D721Med (cell line): ENCODE data around the gene ARRB1.

ENCODE experiments used
- DNase-seq: peaks from one replicate; pipeline ENCODE4 v3.0.0; 2011; ENCODE audit warnings: low spot score; ENCODE audit not compliant: insufficient read length
- FAIRE-seq: peaks from 2 replicates; lab custom pipeline; 2011; peaks lifted over from hg19 to GRCh38; lab: Jason Lieb, UNC
- TF ChIP-seq, protein P1 (sequence below): IDR thresholded peaks from 2 replicates; pipeline ENCODE4 v1.5.1; 2012; ENCODE audit warnings: mild to moderate bottlenecking, control low read depth; ENCODE audit not compliant: insufficient read depth; ENCODE audit errors: missing control alignments

The ARRB1 gene

DNA sequence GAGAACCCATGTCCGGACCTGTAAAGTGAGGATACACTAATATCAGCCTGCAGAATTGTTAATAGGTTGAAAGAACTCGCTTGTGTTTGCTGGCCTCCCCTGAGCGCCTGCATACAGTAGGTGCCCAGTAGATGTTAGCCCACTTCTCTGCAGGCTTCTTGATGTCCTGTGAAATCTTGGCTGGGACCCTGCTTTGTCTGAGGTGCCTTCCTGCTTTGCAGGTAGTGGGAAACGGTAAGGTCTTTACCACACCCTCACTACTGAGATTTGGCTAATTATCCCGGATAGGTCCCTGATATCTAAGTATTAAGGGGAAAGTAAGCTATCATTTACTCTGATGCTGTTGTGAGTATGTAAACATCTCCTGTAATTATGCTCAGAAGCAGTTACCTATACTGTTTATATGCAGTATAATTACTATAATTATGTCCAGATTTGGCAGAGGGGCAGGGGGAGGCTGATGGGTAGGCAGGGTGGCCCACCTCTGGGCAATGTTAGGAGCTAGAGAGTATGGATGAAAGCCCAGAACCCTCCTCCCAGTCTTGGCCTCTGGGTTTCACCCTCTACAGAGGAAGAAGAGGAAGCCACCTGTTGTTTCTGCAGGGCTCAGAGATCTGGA, 1.2 kb upstream of the ARRB1 start:
- FAIRE-seq: no peak
- no peak for DNase-seq
- TF ChIP-seq, protein P1, sequence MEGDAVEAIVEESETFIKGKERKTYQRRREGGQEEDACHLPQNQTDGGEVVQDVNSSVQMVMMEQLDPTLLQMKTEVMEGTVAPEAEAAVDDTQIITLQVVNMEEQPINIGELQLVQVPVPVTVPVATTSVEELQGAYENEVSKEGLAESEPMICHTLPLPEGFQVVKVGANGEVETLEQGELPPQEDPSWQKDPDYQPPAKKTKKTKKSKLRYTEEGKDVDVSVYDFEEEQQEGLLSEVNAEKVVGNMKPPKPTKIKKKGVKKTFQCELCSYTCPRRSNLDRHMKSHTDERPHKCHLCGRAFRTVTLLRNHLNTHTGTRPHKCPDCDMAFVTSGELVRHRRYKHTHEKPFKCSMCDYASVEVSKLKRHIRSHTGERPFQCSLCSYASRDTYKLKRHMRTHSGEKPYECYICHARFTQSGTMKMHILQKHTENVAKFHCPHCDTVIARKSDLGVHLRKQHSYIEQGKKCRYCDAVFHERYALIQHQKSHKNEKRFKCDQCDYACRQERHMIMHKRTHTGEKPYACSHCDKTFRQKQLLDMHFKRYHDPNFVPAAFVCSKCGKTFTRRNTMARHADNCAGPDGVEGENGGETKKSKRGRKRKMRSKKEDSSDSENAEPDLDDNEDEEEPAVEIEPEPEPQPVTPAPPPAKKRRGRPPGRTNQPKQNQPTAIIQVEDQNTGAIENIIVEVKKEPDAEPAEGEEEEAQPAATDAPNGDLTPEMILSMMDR: no peak

- no peak for FAIRE-seq
- TF ChIP-seq, protein P1: no peak
- no peak for DNase-seq
These were observed 528 bp upstream of the ARRB1 start for GRCh38 chr11:75351791-75352587.

DNA sequence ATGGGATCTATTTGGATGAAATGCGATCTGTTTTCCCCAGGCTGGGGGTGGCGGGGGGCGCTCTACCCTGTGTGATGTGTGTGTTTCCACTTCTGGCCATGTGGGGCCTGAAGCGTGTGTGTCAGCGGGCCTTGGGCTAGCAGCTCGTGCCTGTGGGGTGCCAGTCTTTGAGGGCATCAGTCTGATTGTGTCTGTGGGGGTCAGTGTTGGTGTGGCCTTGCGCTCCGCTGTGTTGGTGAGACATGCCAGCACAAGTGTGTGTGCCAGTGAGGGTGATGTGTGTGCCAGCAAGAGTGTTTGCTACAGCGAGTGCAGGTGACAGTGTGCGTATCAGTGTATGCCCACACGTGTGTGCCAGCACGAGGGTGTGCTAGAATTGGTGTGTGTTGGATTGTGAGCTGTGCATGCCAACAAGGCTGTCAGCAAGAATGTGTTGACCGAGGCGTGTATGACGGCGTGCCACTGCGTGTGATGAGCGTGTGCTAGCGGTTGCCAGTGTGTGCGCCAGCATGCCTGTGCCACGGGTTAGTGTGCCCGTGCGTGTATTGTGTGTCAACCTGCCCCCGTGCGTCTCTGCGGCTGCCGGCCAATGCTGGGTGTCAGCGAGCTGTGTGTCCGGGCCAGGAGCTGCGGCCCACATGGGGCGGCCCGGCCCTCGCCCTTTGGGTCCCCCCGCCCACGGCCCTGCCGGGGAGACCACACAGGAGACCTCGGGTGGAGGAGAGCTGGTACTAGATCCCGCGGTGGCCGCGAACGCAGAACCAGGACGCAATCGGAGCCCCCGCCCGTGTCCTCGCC, 519 bp downstream of the ARRB1 start:
- DNase-seq: no peak
- no peak for FAIRE-seq
- TF ChIP-seq, protein P1: no peak

- FAIRE-seq: no peak
- TF ChIP-seq, protein P1: no peak
- DNase-seq: no peak
These were observed 1.2 kb downstream of the ARRB1 start for GRCh38 chr11:75350122-75350742.

DNA sequence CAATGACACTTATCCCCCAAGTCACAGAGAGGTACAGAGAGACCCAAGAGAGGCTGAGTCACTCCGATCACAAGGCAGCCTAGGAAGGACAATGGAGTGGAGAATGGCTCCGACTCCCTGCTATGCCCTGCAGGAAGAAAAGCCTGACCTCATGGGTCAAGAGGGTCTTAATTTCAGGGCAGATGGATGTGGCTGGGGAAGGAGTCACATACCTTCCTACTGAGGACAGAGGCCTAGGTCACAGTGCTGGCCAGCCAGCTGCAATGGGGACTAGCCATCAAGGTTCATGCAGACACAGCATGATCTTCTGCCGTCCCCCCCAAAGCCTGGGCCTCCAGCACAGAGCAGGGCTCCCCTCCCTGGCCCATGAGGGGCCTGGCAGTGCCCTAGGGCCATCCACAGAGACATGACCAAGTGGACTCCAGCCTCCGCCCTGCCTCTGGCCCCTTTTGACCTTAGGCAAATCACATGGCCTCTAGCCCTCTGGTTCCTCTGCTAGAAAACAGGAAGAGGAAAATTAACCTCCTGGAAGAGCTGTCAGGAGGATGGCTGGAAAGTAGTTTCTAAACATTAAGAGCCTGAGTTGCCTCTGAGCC, 1.8 kb downstream of the ARRB1 start:
- TF ChIP-seq, protein P1: no peak
- DNase-seq: no peak
- no peak for FAIRE-seq

- TF ChIP-seq, protein P1: no peak
- DNase-seq (no peak), FAIRE-seq (no peak)
These were observed 3.5 kb downstream of the ARRB1 start for GRCh38 chr11:75347781-75348566.
